Ovary (tissue), 9 donors: ENCODE data around the gene GPR3. TPM values are rescaled to one million over a fixed set of nuclear protein-coding genes. Genes with fewer than 3 reads are reported as not detected.
A peak's percentile ranks its signal among the peaks of the same experiment; 100 is the strongest.
"Not testable (repeated sequence)": the region's sequence is repeated elsewhere in the genome, so short reads cannot be mapped to it uniquely, and the experiment has no call there.

Source experiments
- DNase-seq, 5 donors: peaks; one replicate each; pipeline ENCODE4 v3.0.0-alpha.2; 2019 to 2020
- H3K27ac ChIP-seq, 2 donors: fragments of 200-600 bp; one replicate each; pipeline versions ENCODE4 v1.5.1 to v1.8.0; 2019 to 2022
- H3K27me3 ChIP-seq: fragments of 200-600 bp; one replicate; pipeline ENCODE4 v1.8.0; 2022
- H3K36me3 ChIP-seq: fragments of 200-600 bp; sonication (generic); one replicate; pipeline ENCODE4 v1.5.1; 2019
- H3K4me1 ChIP-seq: one replicate; pipeline ENCODE4 v1.8.1; 2013; ENCODE audit warnings: mild to moderate bottlenecking, moderate library complexity; ENCODE audit not compliant: insufficient read depth
- H3K4me3 ChIP-seq: fragments of 200-600 bp; sonication (generic); one replicate; pipeline ENCODE4 v1.5.1; 2017
- H3K9me3 ChIP-seq, 2 donors: fragments of 200-600 bp in 1 of 2; sonication (generic) in 1 of 2; one replicate each; pipeline versions ENCODE4 v1.5.1 to v1.8.1; 2013 to 2019; ENCODE audit warnings: mild to moderate bottlenecking in 1 of 2, moderate library complexity in 1 of 2
- EP300 ChIP-seq: sonication (generic); formaldehyde crosslinking; IDR thresholded peaks from one replicate; pipeline ENCODE4 v1.6.1; 2017; ENCODE audit warnings: antibody characterized with exemption
- POLR2A ChIP-seq: fragments of 450-650 bp; IDR thresholded peaks from one replicate; pipeline ENCODE4 v1.6.1; 2017; ENCODE audit warnings: antibody characterized with exemption, mild to moderate bottlenecking, moderate library complexity
- WGBS, 3 donors: extraction: QIAGEN DNeasy Blood & Tissue Kit in 1 of 3; methylation state at CpG; one replicate each; pipeline versions ENCODE4 v1.1.5 to v1.1.7; 2013 to 2017; 5-methylcytosine and 5-hydroxymethylcytosine counted together
- intact Hi-C, 4 donors: fragments of 100-400 bp; cut with DNase I; formaldehyde crosslinking; loops; one replicate each; pipeline versions ENCODE4 v1.11.0 to v1.15.1; 2022 to 2023
- polyA plus RNA-seq, 2 donors: library from polyadenylated mRNA; stranded (reverse); fragments of 200-250 nt in 1 of 2; fragments of 350-450 nt in 1 of 2; fragmentation: Illumina TruSeq in 1 of 2; extraction: RNeasy Lipid Tissue Mini Kit (QIAGEN cat#74804) in 1 of 2; gene quantifications; one replicate each; pipeline ENCODE4 v1.2.3, GENCODE V29; 2013 to 2014
- total RNA-seq, 7 donors: library from RNA; depleted of rRNA in 2 of 7; stranded (reverse); fragments of >200 nt in 2 of 7; fragmentation: NEBNext Ultra II Directional in 3 of 7; extraction: Animal tissue kit (Norgen Biotek cat#: 25700) in 3 of 7; gene quantifications; one replicate each; pipeline versions ENCODE4 v1.1.0 to v1.2.4, GENCODE V29; 2016 to 2023
- TF ChIP-seq, protein P1 (sequence below), 3 donors: fragments of 450-650 bp in 2 of 3; fragments of 200-600 bp in 1 of 3; IDR thresholded peaks; one replicate each; pipeline versions ENCODE4 v1.5.1 to v1.8.0; 2016 to 2022; ENCODE audit warnings: antibody characterized with exemption in 3 of 3, mild to moderate bottlenecking in 1 of 3
- donor health status: DM: no; HTN: no; CAD: no; lungs with moderate emphysema.
- donor health status: DM: no; HTN: no; CAD: no.
- donor health status: Bipolar disorder and iron deficiency.
- donor health status: DM: yes; HTN: yes; CAD: no.
- donor health status: DM: no; HTN: no; CAD: no.
- donor health status: DM: yes; HTN: yes; CAD: no.

The GPR3 gene
- total and polyA plus RNA-seq, 9 donors: 0.12 to 0.87 (median 0.30) TPM; not detected in 1

DNA sequence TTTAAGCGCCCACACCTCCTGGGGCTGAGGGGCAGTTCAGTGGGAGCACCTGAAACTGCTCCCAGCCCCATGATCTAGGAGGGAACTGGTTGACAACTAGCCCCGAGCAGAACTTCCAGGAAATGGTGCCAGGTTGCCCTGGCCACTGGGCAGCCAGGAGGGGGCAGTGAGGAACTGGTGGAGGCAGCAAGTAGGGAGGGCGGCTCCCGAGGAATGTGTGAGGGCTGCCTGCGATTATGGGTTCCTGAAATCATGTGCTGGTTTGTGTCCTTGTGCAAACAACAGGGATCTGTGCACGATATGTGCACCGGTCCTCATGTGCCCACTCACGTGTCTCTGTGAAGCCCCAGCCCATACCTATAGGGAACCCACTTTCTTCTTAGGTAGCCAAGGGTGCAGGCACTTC lies 9.9 kb downstream of the GPR3 start:
- WGBS, 3 donors: 22 to 26% (median 25%) methylated on average over 8 of the region's 8 CpGs
- no peak overlapping the region for H3K4me3 ChIP-seq
- intact Hi-C loops: loop anchor here (5.0 to 10.0 kb wide), 2 partner anchors 205 to 262 kb away; no protein-coding TSS in a partner anchor
- H3K36me3 ChIP-seq: no peaks in the 10 kb centered on the region
- H3K4me1 ChIP-seq: peaks cover 6% of the 10 kb centered on the region
- TF ChIP-seq, protein P1, sequence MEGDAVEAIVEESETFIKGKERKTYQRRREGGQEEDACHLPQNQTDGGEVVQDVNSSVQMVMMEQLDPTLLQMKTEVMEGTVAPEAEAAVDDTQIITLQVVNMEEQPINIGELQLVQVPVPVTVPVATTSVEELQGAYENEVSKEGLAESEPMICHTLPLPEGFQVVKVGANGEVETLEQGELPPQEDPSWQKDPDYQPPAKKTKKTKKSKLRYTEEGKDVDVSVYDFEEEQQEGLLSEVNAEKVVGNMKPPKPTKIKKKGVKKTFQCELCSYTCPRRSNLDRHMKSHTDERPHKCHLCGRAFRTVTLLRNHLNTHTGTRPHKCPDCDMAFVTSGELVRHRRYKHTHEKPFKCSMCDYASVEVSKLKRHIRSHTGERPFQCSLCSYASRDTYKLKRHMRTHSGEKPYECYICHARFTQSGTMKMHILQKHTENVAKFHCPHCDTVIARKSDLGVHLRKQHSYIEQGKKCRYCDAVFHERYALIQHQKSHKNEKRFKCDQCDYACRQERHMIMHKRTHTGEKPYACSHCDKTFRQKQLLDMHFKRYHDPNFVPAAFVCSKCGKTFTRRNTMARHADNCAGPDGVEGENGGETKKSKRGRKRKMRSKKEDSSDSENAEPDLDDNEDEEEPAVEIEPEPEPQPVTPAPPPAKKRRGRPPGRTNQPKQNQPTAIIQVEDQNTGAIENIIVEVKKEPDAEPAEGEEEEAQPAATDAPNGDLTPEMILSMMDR (IDR thresholded peaks at IDR 0.05): peak in 2 of 3 donors; percentile 37 to 48
- TF ChIP-seq POLR2A (no peak), EP300 (no peak)
- H3K27me3 ChIP-seq: no peaks in the 10 kb centered on the region
- peak overlapping the region in 1 of 2 donors; percentile 55 for H3K27ac ChIP-seq
- no peaks in the 10 kb centered on the region for H3K9me3 ChIP-seq
- DNase-seq: peak; percentile 71 to 82 (median 72)

DNA sequence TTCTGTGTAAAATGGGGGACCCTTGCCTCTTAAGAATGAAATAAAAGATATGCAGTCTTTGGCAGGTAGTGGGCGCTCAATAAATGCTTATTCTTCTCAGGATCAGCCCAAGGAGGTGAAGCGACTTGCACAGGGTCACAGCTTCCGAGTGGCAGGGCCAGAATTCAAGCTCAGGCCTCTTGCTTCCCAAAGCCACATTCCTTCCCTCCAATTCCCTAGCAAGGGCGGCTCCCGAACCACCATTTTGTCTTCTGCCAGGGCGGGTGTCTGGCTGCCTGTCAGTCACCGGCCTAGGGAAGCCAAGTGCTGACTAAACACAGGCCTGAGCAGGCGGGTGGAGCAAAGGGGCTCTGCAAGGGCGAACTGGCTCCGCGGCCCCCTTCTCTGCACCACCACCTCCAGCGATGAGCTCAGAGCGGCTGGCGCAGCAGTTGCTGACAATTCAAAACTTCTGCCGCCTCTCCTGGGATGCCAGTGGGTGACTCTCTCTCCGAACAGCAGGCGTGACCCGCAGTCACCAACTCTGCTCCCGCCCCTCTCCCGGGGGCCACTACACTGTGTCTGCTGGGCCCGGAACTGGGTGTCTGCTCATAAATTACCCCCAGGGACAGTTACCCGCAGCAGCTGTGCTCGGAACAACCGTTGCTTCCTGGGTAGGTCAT lies 10.8 kb downstream of the GPR3 start:
- TF ChIP-seq, protein P1 (IDR thresholded peaks at IDR 0.05): peak in 1 of 3 donors; percentile 25
- TF ChIP-seq EP300: no peak
- Histone ChIP-seq H3K9me3 (no peaks in the 10 kb centered on the region), H3K27me3 (no peaks in the 10 kb centered on the region), H3K27ac (peak overlapping the region in 1 of 2 donors; percentile 55), H3K4me1 (peaks cover 6% of the 10 kb centered on the region), H3K4me3 (no peak overlapping the region), H3K36me3 (no peaks in the 10 kb centered on the region)
- DNase-seq: peak; percentile 54 to 67 (median 60)
- intact Hi-C loops: loop anchor here (5.0 to 10.0 kb wide), 2 partner anchors 204 to 262 kb away; no protein-coding TSS in a partner anchor
- 39 to 56% (median 44%) methylated on average over 24 of the region's 24 CpGs for WGBS, 3 donors

DNA sequence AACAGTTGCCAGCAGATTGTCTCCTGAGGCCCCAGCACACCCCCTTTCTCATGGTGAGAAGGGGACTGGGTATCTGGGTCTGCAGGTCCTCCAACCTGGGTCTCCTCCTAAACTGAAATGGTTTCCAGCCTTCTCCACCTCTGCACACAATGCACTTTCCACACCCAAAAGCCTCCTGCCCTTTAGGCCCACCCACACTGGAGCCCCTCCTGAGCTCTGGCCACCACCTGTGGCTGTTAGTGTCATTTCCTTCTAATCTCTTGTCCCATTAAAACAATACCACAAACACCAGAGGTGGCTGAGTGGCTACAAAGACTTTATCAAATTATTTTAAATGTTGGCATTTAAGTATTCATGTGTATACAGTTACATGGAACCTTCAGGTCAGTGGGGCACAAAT lies 11.5 kb downstream of the GPR3 start:
- Histone ChIP-seq H3K27me3 (no peaks in the 10 kb centered on the region), H3K36me3 (no peaks in the 10 kb centered on the region), H3K4me1 (peaks cover 6% of the 10 kb centered on the region), H3K27ac (peak overlapping the region in 1 of 2 donors; percentile 55), H3K9me3 (no peaks in the 10 kb centered on the region), H3K4me3 (no peak overlapping the region)
- intact Hi-C loops: loop anchor here (5.0 to 10.0 kb wide), 2 partner anchors 203 to 261 kb away; no protein-coding TSS in a partner anchor
- DNase-seq: no peak
- no peak for TF ChIP-seq EP300
- TF ChIP-seq POLR2A: no peak
- TF ChIP-seq, protein P1 (IDR thresholded peaks at IDR 0.05): no peak

DNA sequence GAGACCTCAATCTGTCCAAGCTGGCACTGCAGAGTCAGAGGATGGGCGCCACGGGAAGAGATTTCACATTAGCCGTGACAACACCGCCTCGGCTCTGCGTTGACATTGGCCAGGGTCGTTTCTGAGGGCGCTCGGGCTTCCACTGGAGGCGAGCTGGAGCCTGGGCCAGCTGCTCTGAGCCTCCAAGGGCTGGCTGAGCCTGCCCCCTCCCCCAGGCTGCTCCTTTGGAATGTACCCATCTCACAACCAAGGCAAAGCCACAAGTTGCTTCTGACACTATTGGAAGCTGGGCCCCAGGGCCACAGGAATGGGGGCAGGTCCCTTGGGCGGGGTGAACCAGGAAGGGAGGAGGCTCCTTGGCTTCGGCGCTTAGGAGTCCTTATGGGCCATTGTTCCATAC lies 12.7 kb downstream of the GPR3 start:
- TF ChIP-seq, protein P1 (IDR thresholded peaks at IDR 0.05): no peak
- TF ChIP-seq EP300: no peak
- TF ChIP-seq POLR2A: no peak
- H3K4me3 ChIP-seq: no peak overlapping the region
- no peaks in the 10 kb centered on the region for H3K9me3 ChIP-seq
- H3K27ac ChIP-seq: no peak overlapping the region
- no peaks in the 10 kb centered on the region for H3K36me3 ChIP-seq
- DNase-seq: no peak
- no peaks in the 10 kb centered on the region for H3K27me3 ChIP-seq
- WGBS, 3 donors: 72 to 78% (median 75%) methylated on average over 13 of the region's 13 CpGs
- H3K4me1 ChIP-seq: peaks cover 6% of the 10 kb centered on the region
- intact Hi-C loops: loop anchor here in 1 of 4 donors (10.0 kb wide), 1 partner anchor 260 kb away; no protein-coding TSS in a partner anchor

DNA sequence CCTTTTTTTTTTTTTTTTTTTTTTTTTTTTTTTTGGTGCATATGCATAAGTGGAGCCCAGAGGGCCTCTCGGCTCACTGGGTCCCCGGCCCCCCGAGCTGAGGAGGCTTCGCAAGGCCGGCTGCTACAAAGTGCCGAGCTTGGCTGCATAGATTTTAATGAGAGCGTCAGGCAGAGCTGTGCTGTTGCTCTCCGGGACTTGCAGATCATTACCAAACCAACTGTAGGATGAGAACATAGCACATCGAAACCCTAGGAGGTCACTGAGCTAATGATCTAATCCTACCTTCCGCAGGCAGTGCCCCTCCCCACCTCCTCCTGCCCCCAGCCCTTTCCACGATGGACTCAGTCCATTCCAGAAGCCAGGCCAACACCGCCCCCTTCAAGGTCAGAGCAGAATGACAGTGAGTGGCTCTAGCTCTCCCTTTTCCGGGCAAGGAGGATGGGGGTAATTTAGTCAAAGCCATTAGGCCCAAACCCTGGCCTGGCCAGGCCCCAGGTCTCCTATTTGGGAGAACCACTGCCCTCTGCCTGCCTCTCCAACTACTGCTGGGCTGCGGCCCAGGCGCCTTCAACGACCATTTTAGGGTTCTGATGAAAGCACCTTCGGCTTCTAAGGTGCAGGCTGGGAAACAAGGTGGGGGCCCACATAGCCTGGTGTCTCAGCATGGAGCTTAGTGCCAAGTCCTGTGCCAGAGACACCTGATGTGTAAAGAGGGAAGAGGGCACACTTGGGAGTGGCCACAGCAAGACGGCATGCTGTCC lies 13.4 kb downstream of the GPR3 start:
- not testable (repeated sequence) for H3K4me1 ChIP-seq, DNase-seq, H3K27me3 ChIP-seq, H3K36me3 ChIP-seq, H3K4me3 ChIP-seq, H3K9me3 ChIP-seq
- intact Hi-C loops: loop anchor here in 1 of 4 donors (10.0 kb wide), 1 partner anchor 259 kb away; no protein-coding TSS in a partner anchor
- peak overlapping the region in 1 of 2 donors; percentile 7 for H3K27ac ChIP-seq
- WGBS, 3 donors: 60 to 73% (median 66%) methylated on average over 10 to 18 of the region's 18 CpGs
